HG03354 (cell line): ENCODE measurements around the gene ZNF701.
"Not testable (repeated sequence)": the region's sequence is repeated elsewhere in the genome, so short reads cannot be mapped to it uniquely, and the experiment has no call there.

Source experiments
- ATAC-seq: cut with Tn5 transposase; IDR thresholded peaks from one replicate; pipeline ENCODE4 v1.9.1; 2021; ENCODE audit warnings: mild to moderate bottlenecking; ENCODE audit not compliant: unreplicated experiment, poor library complexity, severe bottlenecking

ZNF701 gene

GRCh38 chr19:52558732-52559445 lies 11.2 kb upstream of the ZNF701 start:
- ATAC-seq = not testable (repeated sequence)

DNA sequence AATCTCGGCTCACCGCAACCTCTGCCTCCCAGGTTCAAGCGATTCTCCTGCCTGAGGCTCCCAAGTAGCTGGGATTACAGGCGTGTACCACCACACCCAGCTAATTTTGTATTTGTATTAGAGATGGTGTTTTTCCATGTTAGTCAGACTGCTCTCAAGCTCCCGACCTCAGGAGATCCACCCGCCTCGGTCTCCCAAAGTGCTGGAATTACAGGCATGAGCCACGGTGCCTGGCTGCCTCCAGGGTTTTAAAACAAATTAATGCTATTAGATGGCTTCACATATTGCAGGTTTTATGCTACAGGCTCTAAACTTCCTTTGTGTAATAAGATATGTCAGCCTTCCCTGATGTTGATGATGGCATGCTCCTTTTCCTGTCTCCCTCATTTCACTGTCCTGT lies 8.5 kb upstream of the ZNF701 start:
- not testable (repeated sequence) for ATAC-seq

DNA sequence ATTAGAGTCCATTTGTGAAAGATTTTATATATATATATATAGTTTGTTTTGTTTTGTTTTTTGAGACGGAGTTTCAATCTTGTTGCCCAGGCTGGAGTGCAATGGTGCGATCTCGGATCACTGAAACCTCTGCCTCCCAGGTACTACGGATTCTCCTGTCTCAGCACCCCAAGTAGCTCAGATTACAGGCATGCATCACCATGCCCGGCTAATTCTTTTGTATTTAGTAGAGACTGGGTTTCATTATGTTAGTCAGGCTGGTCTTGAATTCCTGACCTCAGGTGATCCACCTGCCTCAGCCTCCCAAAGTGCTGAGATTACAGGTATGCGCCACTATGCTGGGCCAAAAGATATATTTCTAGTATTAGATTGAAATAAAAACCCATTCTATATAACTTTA lies 4.0 kb upstream of the ZNF701 start:
- ATAC-seq = no peak

DNA sequence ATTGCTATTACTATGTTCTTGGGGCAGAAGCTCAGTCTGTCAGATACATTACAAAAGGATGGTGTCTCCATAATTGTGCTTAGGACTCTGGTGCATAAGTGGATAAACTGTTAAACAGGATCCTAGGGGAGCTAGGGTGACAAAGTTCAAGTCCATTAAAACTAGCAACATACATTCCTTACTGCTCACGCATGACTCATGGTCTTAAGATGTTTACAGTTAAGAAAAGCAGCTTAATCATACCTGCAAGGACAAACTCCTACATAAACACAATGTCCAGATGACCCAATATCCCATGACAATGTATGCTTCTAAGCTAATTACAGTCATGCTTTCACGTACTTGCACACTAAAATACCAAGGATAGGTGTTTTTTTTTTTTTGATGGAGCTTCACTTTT lies 3.5 kb upstream of the ZNF701 start:
- no peak for ATAC-seq

DNA sequence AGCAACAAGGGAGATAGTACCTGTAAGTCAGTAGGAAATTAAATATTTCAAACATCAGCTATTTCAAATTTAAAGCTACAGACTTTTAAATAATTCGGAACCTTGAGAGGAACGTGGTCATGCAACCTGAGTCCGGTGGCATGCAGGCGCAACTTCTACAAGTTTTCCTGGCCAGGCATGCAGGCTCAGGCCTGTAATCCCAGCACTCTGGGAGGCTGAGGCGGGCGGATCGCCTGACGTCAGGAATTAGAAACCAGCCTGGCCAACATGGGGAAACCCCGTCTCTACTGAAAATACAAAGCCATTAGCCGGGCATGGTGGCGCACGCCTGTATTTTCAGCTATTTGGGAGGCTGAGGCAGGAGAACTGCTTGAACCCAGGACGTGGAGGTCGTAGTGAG lies 2.2 kb upstream of the ZNF701 start:
- ATAC-seq = no peak

GRCh38 chr19:52569638-52569999 lies 468 bp upstream of the ZNF701 start:
- peak; percentile 9 for ATAC-seq

DNA sequence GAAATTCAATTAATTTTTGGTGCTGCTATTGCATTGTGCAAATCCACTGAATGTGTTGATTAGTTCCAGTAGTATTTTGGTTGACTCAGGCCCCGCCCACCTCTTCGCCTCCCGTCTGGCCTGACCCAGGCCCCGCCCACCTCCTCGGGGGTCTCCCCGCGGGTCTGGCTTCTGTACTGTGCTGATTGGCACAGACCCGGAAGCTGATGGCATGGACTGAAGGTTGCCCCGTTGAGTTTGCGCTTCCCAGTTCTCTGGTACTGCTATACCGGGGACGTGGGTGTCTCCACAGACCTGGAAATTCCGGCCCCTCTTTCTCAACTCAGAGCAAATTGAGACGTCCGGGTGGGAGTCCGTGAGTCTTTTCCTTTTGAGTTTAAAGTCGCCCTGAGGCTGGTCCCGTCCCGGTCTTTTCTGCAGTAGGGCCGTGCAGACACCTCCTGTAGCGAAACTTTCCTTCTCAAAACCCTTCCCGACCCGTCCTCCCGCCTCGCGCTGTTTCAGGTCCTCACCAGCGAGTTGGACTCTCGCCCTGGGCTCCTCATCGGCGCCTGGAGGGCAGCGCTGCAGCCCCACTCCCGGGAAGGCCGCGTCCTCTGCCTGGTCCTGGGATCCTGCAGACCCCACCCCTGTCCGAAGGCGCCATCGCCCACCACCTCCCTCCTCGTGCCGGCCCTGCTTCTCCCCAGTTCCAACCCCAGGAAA lies 14.8 kb downstream of the ZNF701 start:
- no peak for ATAC-seq

DNA sequence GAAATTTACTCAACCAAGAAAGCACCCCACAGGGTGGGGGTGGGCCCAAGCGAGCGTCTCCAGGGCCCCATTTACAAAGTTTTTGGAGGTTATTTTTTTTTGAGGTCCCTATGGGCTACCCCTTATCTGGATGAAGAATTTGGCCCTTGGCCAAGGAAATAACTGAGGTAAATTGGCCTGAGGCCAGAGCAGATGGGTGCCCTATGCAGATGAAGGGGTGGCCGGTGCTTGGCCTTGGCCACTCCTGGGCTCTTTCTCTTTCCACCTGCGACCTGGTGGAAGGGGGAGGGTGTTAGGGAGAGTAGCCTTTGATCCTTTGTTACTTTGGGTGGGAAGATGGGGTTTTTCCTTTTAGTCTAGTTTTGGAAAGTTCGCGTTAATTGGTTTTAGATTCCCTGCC lies 15.5 kb downstream of the ZNF701 start:
- ATAC-seq = no peak

DNA sequence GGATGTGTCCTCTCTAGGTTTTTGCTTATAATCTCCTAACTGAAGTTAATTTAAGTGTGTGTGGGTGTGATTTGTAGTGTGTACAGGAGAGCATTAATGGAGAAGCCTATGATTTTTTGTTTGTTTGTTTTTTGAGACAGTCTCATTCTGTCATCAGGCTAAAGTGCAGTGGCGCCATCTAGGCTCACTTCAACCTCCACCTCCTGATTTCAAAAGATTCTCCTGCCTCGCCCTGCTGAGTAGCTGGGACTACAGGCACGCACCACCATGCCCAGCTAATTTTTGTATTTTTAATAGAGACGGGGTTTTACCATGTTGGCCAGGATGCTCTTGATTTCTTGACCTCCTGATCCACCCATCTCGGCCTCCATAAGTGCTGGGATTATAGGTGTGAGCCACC lies 20.6 kb downstream of the ZNF701 start:
- ATAC-seq = no peak

- no peak for ATAC-seq
These were observed 22.2 kb downstream of the ZNF701 start for GRCh38 chr19:52592301-52592700.

GRCh38 chr19:52593441-52593840 lies 23.4 kb downstream of the ZNF701 start:
- ATAC-seq = not testable (repeated sequence)

DNA sequence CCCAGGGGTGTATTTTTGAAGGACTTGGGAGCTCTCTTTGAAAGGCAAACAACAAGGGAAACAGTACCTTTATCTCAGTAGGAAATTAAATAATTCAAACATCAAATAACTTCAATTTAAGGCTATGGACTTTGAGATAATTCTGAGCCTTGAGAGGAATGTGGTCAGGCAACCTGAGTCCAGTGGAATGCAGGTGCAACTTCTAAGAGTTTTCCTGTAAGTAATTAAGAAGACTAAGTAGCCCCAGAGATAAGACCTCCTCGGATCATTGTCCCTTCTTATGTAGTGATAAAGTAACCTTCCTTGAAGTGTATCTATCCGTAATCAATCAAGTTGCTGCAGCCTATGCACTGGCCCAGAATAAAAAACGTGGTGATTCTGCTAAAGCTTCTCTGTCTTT lies 29.2 kb downstream of the ZNF701 start:
- no peak for ATAC-seq

DNA sequence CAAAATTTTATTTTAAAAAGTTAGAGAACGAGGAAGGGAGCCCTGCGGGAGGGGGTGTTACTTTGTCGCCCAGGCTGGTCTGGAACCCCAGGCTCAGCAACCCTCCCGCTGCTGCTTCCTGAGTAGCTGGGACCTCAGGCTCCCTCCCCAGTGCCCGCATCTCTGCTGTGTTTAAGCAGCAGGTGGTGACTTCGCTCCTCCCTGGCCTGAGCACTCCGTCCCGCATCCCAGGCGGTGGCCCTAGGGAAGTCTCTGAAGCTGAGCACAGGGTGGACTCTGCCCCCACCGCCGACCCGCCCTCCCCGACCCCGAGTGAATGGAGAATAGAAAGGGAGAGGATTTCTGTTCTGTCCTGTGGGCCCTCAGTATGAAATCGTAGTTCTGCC lies 30.5 kb downstream of the ZNF701 start:
- peak; percentile 27 for ATAC-seq

- ATAC-seq = peak; percentile 94
These were observed 31.2 kb downstream of the ZNF701 start for GRCh38 chr19:52601025-52601973.

- not testable (repeated sequence) for ATAC-seq
These were observed 31.9 kb downstream of the ZNF701 start for GRCh38 chr19:52601974-52602366.

GRCh38 chr19:52602941-52603340 lies 32.9 kb downstream of the ZNF701 start:
- no peak for ATAC-seq

DNA sequence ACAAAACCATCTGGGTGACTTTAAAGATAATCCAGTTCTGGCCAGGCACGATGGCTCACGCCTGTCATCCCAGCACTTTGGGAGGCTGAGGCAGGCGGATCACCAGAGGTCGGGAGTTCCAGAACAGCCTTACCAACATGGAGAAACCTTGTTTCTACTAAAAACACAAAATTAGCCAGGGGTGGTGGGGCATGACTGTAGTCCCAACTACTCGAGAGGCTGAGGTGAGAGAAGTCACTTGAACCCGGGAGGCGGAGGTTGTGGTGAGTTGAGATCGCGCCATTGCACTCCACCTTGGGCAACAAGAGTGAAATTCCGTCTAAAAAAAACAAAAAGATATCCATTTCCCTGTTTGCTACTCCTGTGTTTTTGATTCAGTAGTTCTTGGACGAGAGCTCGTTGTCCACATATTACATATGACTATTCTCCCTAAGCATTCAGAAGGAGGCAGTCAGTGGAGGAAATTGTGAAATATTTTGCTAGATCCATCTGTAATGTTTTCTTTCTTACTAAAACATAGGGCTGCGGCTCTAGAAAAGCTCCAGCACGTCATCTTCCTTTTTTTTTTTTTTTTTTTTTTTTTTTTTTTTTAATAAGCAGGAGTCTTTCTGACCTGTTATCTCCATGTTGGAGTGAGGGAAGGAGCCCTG lies 33.6 kb downstream of the ZNF701 start:
- no peak for ATAC-seq

GRCh38 chr19:52613299-52613906 lies 43.3 kb downstream of the ZNF701 start:
- ATAC-seq = no peak

- ATAC-seq = no peak
These were observed 51.3 kb downstream of the ZNF701 start for GRCh38 chr19:52621376-52621775.

DNA sequence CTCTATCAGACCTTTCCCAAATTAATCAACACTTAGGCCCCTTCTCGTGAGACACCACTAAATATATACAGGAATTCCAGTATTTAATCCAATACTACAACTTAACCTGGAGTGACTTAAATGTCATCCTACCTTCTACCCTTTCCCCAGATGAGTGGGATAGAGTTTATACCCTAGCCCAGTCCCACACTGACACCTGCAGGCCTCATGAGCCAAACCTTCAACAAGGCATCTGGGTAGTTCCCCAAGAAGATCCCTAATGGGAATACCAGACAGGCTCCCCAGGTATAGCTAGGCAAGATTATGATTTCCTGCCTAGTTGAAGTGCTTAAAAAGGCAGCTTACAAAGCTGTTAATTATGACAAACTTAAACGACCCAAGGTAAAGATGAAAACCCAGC lies 52.2 kb downstream of the ZNF701 start:
- no peak for ATAC-seq
